Measurements from ENCODE around the gene HNRNPL.
A peak's percentile ranks its signal among the peaks of the same experiment; 100 is the strongest.
"Not testable (repeated sequence)": the region's sequence is repeated elsewhere in the genome, so short reads cannot be mapped to it uniquely, and the experiment has no call there.

Gene HNRNPL

GRCh38 chr19:38869160-38869835, 19.5 kb upstream of the HNRNPL start:
- DNase-seq, result no peak

GRCh38 chr19:38868551-38868950, 18.8 kb upstream of the HNRNPL start:
- DNase-seq, result no peak

- no peak for DNase-seq
Observed at GRCh38 chr19:38867171-38867780, 17.5 kb upstream of the HNRNPL start.

- peak; percentile 90 for DNase-seq
Observed at GRCh38 chr19:38862321-38863059, 12.7 kb upstream of the HNRNPL start.

GRCh38 chr19:38861368-38861767, 11.6 kb upstream of the HNRNPL start:
- DNase-seq, result no peak

GRCh38 chr19:38859631-38860204, 9.9 kb upstream of the HNRNPL start:
- not testable (repeated sequence) for DNase-seq

- no peak for DNase-seq
Observed at GRCh38 chr19:38856813-38857212, 7.0 kb upstream of the HNRNPL start.

GRCh38 chr19:38855751-38856150, 6.0 kb upstream of the HNRNPL start:
- DNase-seq, result not testable (repeated sequence)

GRCh38 chr19:38854961-38855360, 5.2 kb upstream of the HNRNPL start:
- DNase-seq, result not testable (repeated sequence)

- no peak for DNase-seq
Observed at GRCh38 chr19:38853214-38853613, 3.4 kb upstream of the HNRNPL start.

- peak; percentile 82 for DNase-seq
Observed at GRCh38 chr19:38852231-38853044, 2.7 kb upstream of the HNRNPL start.

GRCh38 chr19:38851622-38852230, 1.9 kb upstream of the HNRNPL start:
- peak; percentile 92 for DNase-seq

GRCh38 chr19:38850976-38851621, 1.3 kb upstream of the HNRNPL start:
- DNase-seq, result no peak

GRCh38 chr19:38850436-38850975, 720 bp upstream of the HNRNPL start:
- no peak for DNase-seq

- DNase-seq, result peak; percentile 95
Observed at GRCh38 chr19:38849147-38849859, 483 bp downstream of the HNRNPL start.

- no peak for DNase-seq
Observed at GRCh38 chr19:38848299-38849146, 1.3 kb downstream of the HNRNPL start.

- DNase-seq, result no peak
Observed at GRCh38 chr19:38846097-38846496, 3.7 kb downstream of the HNRNPL start.

GRCh38 chr19:38845374-38846024, 4.3 kb downstream of the HNRNPL start:
- DNase-seq, result no peak

- DNase-seq, result no peak
Observed at GRCh38 chr19:38844093-38844686, 5.6 kb downstream of the HNRNPL start.
